ENCODE measurements around the gene IFT81. TPM values are rescaled to one million over a fixed set of nuclear protein-coding genes. Genes with fewer than 3 reads are reported as not detected.

IFT81 gene
- total and polyA plus RNA-seq, 2 of the 13 experiments (the other 11 are each of a cell fraction or from before 2014, with no cell fraction given): 4.2 to 13.0 TPM

GRCh38 chr12:110079477-110080400, 44.4 kb upstream of the IFT81 start (continued):
- no peak for TF ChIP-seq ZNF367 (CRISPR knock-in tag; IDR thresholded peaks at IDR 0.05; ENCODE audit: borderline replicate concordance)
- no peak for TF ChIP-seq ZBTB3 (CRISPR knock-in tag; IDR thresholded peaks at IDR 0.05; ENCODE audit: borderline replicate concordance, low read depth)
- no peak for TF ChIP-seq ZSCAN25 (CRISPR knock-in tag; IDR thresholded peaks at IDR 0.05)
- no peak for TF ChIP-seq RERE (CRISPR knock-in tag; IDR thresholded peaks at IDR 0.05; ENCODE audit: low read depth)
- peak; percentile 88 for TF ChIP-seq ZNF580 (CRISPR knock-in tag; IDR thresholded peaks at IDR 0.05; ENCODE audit: borderline replicate concordance, low read depth)
- no peak for TF ChIP-seq ZBTB21 (CRISPR knock-in tag; IDR thresholded peaks at IDR 0.05)
- TF ChIP-seq CERS6 (CRISPR knock-in tag; IDR thresholded peaks at IDR 0.05): no peak
- TF ChIP-seq ZNF232 (CRISPR knock-in tag; IDR thresholded peaks at IDR 0.05; ENCODE audit: borderline replicate concordance): peak; percentile 34; the same call in 1 of the 2 replicates
- TF ChIP-seq SAFB2 (CRISPR knock-in tag; IDR thresholded peaks at IDR 0.05; ENCODE audit: borderline replicate concordance, low read depth): no peak
- no peak for TF ChIP-seq PAF1 (CRISPR knock-in tag; IDR thresholded peaks at IDR 0.05)
- no peak for TF ChIP-seq ZNF704 (CRISPR knock-in tag; IDR thresholded peaks at IDR 0.05; ENCODE audit: borderline replicate concordance)
- TF ChIP-seq KDM5B (CRISPR knock-in tag; IDR thresholded peaks at IDR 0.05; ENCODE audit: borderline replicate concordance): no peak; the same call in 1 of the 2 replicates
- TF ChIP-seq DR1 (CRISPR knock-in tag; IDR thresholded peaks at IDR 0.05): no peak
- TF ChIP-seq PBX2 (CRISPR knock-in tag; IDR thresholded peaks at IDR 0.05): no peak
- no peak for TF ChIP-seq ZNF281 (CRISPR knock-in tag; IDR thresholded peaks at IDR 0.05; ENCODE audit: borderline replicate concordance)

Measured in HepG2 (cell line).